RWPE2 (cell line): Measurements from ENCODE around the gene OAS1.

Source experiments
- ATAC-seq: fragments of 200-7000 bp; cut with Tn5 transposase; 3 replicates; pipeline ENCODE4 v1.9.1; 2021; ENCODE audit warnings: low read depth
- DNase-seq: peaks from one replicate; pipeline ENCODE4 v3.0.0-alpha.2; 2020; ENCODE audit warnings: low spot score
- H3K27ac ChIP-seq: fragments of 450-650 bp; 2 replicates; pipeline ENCODE4 v1.5.1; 2017; ENCODE audit warnings: mild to moderate bottlenecking; ENCODE audit not compliant: poor library complexity, severe bottlenecking
- H3K27me3 ChIP-seq: fragments of 250-450 bp; sonication (Bioruptor Pico); 2 replicates; pipeline ENCODE4 v1.5.1; 2021; ENCODE audit warnings: mild to moderate bottlenecking, moderate library complexity; ENCODE audit not compliant: insufficient read depth, poor library complexity, severe bottlenecking
- H3K36me3 ChIP-seq: fragments of 250-450 bp; sonication (Bioruptor Pico); 2 replicates; pipeline ENCODE4 v1.5.1; 2020; ENCODE audit warnings: low read depth, mild to moderate bottlenecking, moderate library complexity
- H3K4me1 ChIP-seq: fragments of 250-450 bp; sonication (Bioruptor Pico); 2 replicates; pipeline ENCODE4 v1.5.1; 2021; ENCODE audit warnings: mild to moderate bottlenecking, moderate library complexity; ENCODE audit not compliant: insufficient read depth, poor library complexity, severe bottlenecking
- H3K4me3 ChIP-seq: fragments of 250-450 bp; sonication (Bioruptor Pico); 2 replicates; pipeline ENCODE4 v1.5.1; 2021; ENCODE audit warnings: mild to moderate bottlenecking, moderate library complexity; ENCODE audit not compliant: severe bottlenecking
- H3K9me3 ChIP-seq: fragments of 250-450 bp; sonication (Bioruptor Pico); 2 replicates; pipeline ENCODE4 v1.5.1; 2021; ENCODE audit warnings: mild to moderate bottlenecking, moderate library complexity; ENCODE audit not compliant: severe bottlenecking
- CTCF ChIP-seq: fragments of 450-650 bp; IDR thresholded peaks from one replicate; pipeline ENCODE4 v1.5.1; 2017; ENCODE audit warnings: mild to moderate bottlenecking, moderate library complexity; ENCODE audit not compliant: poor library complexity, severe bottlenecking

Gene OAS1

GRCh38 chr12:112876506-112876905, 30.3 kb upstream of the OAS1 start:
- Histone ChIP-seq H3K9me3 (no peaks in the 10 kb centered on the region), H3K27ac (no peak overlapping the region), H3K4me3 (no peak overlapping the region), H3K27me3 (peaks cover 40% of the 10 kb centered on the region), H3K4me1 (no peaks in the 10 kb centered on the region), H3K36me3 (no peaks in the 10 kb centered on the region)
- no peak for ATAC-seq
- no peak for DNase-seq
- TF ChIP-seq CTCF = no peak

GRCh38 chr12:112877006-112877405, 29.8 kb upstream of the OAS1 start:
- peaks cover 44% of the 10 kb centered on the region for H3K27me3 ChIP-seq
- DNase-seq = no peak
- no peaks in the 10 kb centered on the region for H3K36me3 ChIP-seq
- H3K9me3 ChIP-seq = no peaks in the 10 kb centered on the region
- no peaks in the 10 kb centered on the region for H3K4me1 ChIP-seq
- H3K4me3 ChIP-seq = no peak overlapping the region
- H3K27ac ChIP-seq = no peak overlapping the region
- TF ChIP-seq CTCF = no peak
- ATAC-seq = no peak

GRCh38 chr12:112878488-112878887, 28.3 kb upstream of the OAS1 start:
- no peaks in the 10 kb centered on the region for H3K9me3 ChIP-seq
- no peak overlapping the region for H3K27ac ChIP-seq
- ATAC-seq = no peak
- no peaks in the 10 kb centered on the region for H3K4me1 ChIP-seq
- no peak overlapping the region for H3K4me3 ChIP-seq
- H3K36me3 ChIP-seq = no peaks in the 10 kb centered on the region
- TF ChIP-seq CTCF = no peak
- no peak for DNase-seq
- H3K27me3 ChIP-seq = peaks cover 44% of the 10 kb centered on the region

- Histone ChIP-seq H3K9me3 (no peaks in the 10 kb centered on the region), H3K4me1 (no peaks in the 10 kb centered on the region), H3K27ac (no peak overlapping the region), H3K4me3 (no peak overlapping the region), H3K36me3 (no peaks in the 10 kb centered on the region), H3K27me3 (peaks cover 44% of the 10 kb centered on the region)
- ATAC-seq (no peak), DNase-seq (no peak)
- no peak for TF ChIP-seq CTCF
Measured at GRCh38 chr12:112879191-112879705, 27.5 kb upstream of the OAS1 start.

GRCh38 chr12:112881602-112882001, 25.2 kb upstream of the OAS1 start:
- Histone ChIP-seq H3K9me3 (no peaks in the 10 kb centered on the region), H3K4me1 (no peaks in the 10 kb centered on the region), H3K27me3 (peaks cover 42% of the 10 kb centered on the region), H3K4me3 (no peak overlapping the region), H3K36me3 (no peaks in the 10 kb centered on the region), H3K27ac (no peak overlapping the region)
- no peak for TF ChIP-seq CTCF
- DNase-seq = no peak
- ATAC-seq = no peak
